ENCODE results near the gene VAC14.

DNA sequence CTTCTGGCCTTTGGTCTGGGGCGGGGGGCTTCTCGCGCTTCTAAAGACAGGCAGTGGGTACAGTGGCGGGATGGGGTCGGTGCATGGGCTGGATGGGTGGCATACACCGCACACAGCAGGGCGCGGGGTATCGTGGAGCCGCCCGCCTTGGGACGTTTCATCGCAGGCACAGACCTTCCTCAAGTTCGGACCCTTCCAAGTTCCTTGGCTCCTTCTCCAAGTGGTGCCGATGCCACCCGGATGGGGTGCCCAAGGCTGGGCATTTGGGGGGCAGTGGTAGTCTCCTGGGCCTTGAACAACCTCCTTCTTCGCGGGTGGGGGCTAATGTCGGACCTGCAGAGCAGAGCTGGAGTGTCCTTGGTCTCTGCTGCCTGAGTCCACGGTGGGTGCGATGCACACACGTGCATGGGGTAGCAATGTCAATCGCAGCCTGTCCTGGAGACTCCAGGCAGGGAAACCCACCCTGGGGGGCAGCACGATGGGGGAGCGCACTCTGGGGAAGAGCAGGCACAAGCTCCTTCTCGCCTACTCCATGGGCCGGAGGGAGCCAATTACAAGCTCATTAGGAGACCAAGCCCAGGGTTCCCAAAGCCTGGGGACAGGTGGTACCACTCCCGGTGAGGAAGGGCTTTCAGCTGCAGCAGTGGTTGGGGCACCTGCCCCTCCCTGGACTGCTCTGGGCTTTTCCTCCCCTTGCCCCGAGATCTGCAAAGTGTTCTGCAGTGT lies 114.4 kb downstream of the VAC14 start:
- TF ChIP-seq, protein P1, sequence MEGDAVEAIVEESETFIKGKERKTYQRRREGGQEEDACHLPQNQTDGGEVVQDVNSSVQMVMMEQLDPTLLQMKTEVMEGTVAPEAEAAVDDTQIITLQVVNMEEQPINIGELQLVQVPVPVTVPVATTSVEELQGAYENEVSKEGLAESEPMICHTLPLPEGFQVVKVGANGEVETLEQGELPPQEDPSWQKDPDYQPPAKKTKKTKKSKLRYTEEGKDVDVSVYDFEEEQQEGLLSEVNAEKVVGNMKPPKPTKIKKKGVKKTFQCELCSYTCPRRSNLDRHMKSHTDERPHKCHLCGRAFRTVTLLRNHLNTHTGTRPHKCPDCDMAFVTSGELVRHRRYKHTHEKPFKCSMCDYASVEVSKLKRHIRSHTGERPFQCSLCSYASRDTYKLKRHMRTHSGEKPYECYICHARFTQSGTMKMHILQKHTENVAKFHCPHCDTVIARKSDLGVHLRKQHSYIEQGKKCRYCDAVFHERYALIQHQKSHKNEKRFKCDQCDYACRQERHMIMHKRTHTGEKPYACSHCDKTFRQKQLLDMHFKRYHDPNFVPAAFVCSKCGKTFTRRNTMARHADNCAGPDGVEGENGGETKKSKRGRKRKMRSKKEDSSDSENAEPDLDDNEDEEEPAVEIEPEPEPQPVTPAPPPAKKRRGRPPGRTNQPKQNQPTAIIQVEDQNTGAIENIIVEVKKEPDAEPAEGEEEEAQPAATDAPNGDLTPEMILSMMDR (IDR thresholded peaks at IDR 0.05): no peak
- no peak for TF ChIP-seq POLR2A (IDR thresholded peaks at IDR 0.05)
